HCT116 (cell line): ENCODE measurements around the gene UBE2M. TPM values are rescaled to one million over a fixed set of nuclear protein-coding genes. Genes with fewer than 3 reads are reported as not detected.

Source experiments
- ATAC-seq: fragments of 200-7000 bp; cut with Tn5 transposase; 2 replicates; pipeline ENCODE4 v1.9.1; 2020; ENCODE audit warnings: mild to moderate bottlenecking, moderate library complexity
- BruUV-seq: library from RNA; stranded (reverse); fragments of 400-500 nt; replicated peaks from 2 replicates; lab custom pipeline; 2021; lab: Mats Ljungman, UMichigan
- CTCF ChIA-PET: fragments of 300-600 bp; sonication (Branson Sonifier 250); formaldehyde crosslinking; loops from one replicate; lab custom pipeline; 2021; ENCODE audit warnings: antibody characterized with exemption; lab: Charles Lee
- POLR2A ChIA-PET: fragments of 300-600, 350-600 bp; sonication (Branson Sonifier 250); formaldehyde crosslinking; loops from one replicate; lab custom pipeline; 2021; ENCODE audit warnings: antibody characterized with exemption; lab: Charles Lee
- RAD21 ChIA-PET, 2 experiments: fragments of 300-600 bp; sonication (Branson Sonifier 250); formaldehyde crosslinking; loops; one replicate each; lab custom pipeline; 2023; ENCODE audit warnings: low total read pairs in 2 of 2; ENCODE audit not compliant: uncharacterized antibody in 2 of 2, unreplicated experiment in 2 of 2, low non-redundant PET in 1 of 2; lab: Charles Lee
- DNase-seq: peaks from one replicate; pipeline ENCODE4 v3.0.0-alpha.2; 2010; ENCODE audit warnings: low read depth, low spot score
- H2AFZ ChIP-seq: fragments of 200-600 bp; shearing (Covaris generic), sonication (generic); 2 replicates; pipeline ENCODE4 v1.6.1; 2017; ENCODE audit warnings: low read depth, mixed run types, mixed read lengths, antibody characterized with exemption, low read length; ENCODE audit not compliant: poor library complexity, severe bottlenecking
- H3K27ac ChIP-seq: 2 replicates; pipeline ENCODE4 v1.5.1; 2012; ENCODE audit warnings: low read depth, low read length
- H3K27me3 ChIP-seq: fragments of 200-600 bp; sonication (generic); 2 replicates; pipeline ENCODE4 v1.6.1; 2016; ENCODE audit warnings: mixed run types, low read length, mixed read lengths; ENCODE audit not compliant: insufficient read depth
- H3K36me3 ChIP-seq, 2 experiments: fragments of 200-500 bp in 1 of 2; fragments of 200-600 bp in 1 of 2; sonication (Bioruptor generic) in 1 of 2; sonication (generic) in 1 of 2; 2 replicates each; pipeline versions ENCODE4 v1.5.1 to v1.6.1; 2014 to 2016; ENCODE audit warnings: low read length in 2 of 2, inconsistent platforms in 1 of 2, mixed read lengths in 1 of 2, mixed run types in 1 of 2; ENCODE audit not compliant: insufficient read depth in 2 of 2, control insufficient read depth in 1 of 2
- H3K4me1 ChIP-seq, 2 experiments: fragments of 200-600 bp in 1 of 2; sonication (generic) in 1 of 2; 2 replicates each; pipeline versions ENCODE4 v1.5.1 to v1.6.1; 2012 to 2017; ENCODE audit warnings: low read length in 2 of 2, inconsistent platforms in 1 of 2, mild to moderate bottlenecking in 1 of 2, mixed read lengths in 1 of 2, mixed run types in 1 of 2, moderate library complexity in 1 of 2; ENCODE audit not compliant: insufficient read depth in 2 of 2, control insufficient read depth in 1 of 2
- H3K4me2 ChIP-seq: fragments of 200-600 bp; sonication (generic); 2 replicates; pipeline ENCODE4 v1.6.1; 2017; ENCODE audit warnings: mixed run types, low read length, mixed read lengths
- H3K4me3 ChIP-seq, 2 experiments: fragments of 200-600 bp in 1 of 2; sonication (generic) in 1 of 2; replicated peaks in 1 of 2; 2 replicates each; pipeline ENCODE4 v1.5.1; 2011 to 2016; ENCODE audit warnings: low read length in 2 of 2, control low read depth in 1 of 2, low read depth in 1 of 2, mild to moderate bottlenecking in 1 of 2, mixed read lengths in 1 of 2, mixed run types in 1 of 2
- H3K79me2 ChIP-seq: fragments of 200-600 bp; sonication (generic); 2 replicates; pipeline ENCODE4 v1.6.1; 2017; ENCODE audit warnings: mild to moderate bottlenecking, mixed run types, low read length, moderate library complexity, mixed read lengths; ENCODE audit not compliant: insufficient read depth
- H3K9ac ChIP-seq: fragments of 200-600 bp; sonication (generic); 2 replicates; pipeline ENCODE4 v1.6.1; 2016; ENCODE audit warnings: low read length, mixed read lengths
- H3K9me2 ChIP-seq: fragments of 200-600 bp; sonication (generic), shearing (Covaris generic); 2 replicates; pipeline ENCODE4 v1.6.1; 2017; ENCODE audit warnings: mixed run types, mild to moderate bottlenecking, moderate library complexity; ENCODE audit not compliant: insufficient read depth
- H3K9me3 ChIP-seq, 2 experiments: fragments of 200-500 bp in 1 of 2; fragments of 200-600 bp in 1 of 2; sonication (Bioruptor generic) in 1 of 2; sonication (generic) in 1 of 2; 2 replicates each; pipeline ENCODE4 v1.6.1; 2014 to 2017; ENCODE audit warnings: low read length in 2 of 2, mixed read lengths in 2 of 2, inconsistent platforms in 1 of 2, low read depth in 1 of 2, mild to moderate bottlenecking in 1 of 2, mixed run types in 1 of 2, moderate library complexity in 1 of 2; ENCODE audit not compliant: control insufficient read depth in 1 of 2, insufficient read depth in 1 of 2
- H4K20me1 ChIP-seq: fragments of 200-600 bp; sonication (generic), shearing (Covaris generic); 2 replicates; pipeline ENCODE4 v1.6.1; 2017; ENCODE audit warnings: mixed run types, mild to moderate bottlenecking, moderate library complexity; ENCODE audit not compliant: insufficient read depth
- CTCF ChIP-seq, 3 experiments: fragments of 200-600 bp in 1 of 3; sonication (generic) in 1 of 3; IDR thresholded peaks in 2 of 3; conservative IDR thresholded peaks in 1 of 3; 2 replicates each; pipeline ENCODE4 v1.5.1; 2012 to 2017; ENCODE audit warnings: low read depth in 2 of 3, low read length in 2 of 3, antibody characterized with exemption in 1 of 3, borderline replicate concordance in 1 of 3, control low read depth in 1 of 3, mild to moderate bottlenecking in 1 of 3, mixed read lengths in 1 of 3, mixed run types in 1 of 3, moderate library complexity in 1 of 3; ENCODE audit not compliant: insufficient read depth in 1 of 3
- EGR1 ChIP-seq: IDR thresholded peaks from 2 replicates; pipeline ENCODE4 v1.6.1; 2012; ENCODE audit warnings: low read depth
- EZH2 ChIP-seq: fragments of 200-600 bp; sonication (generic); IDR thresholded peaks from 2 replicates; pipeline ENCODE4 v1.6.1; 2017; ENCODE audit warnings: antibody characterized with exemption, mixed run types
- JUND ChIP-seq: IDR thresholded peaks from 2 replicates; pipeline ENCODE4 v1.6.1; 2012
- MAX ChIP-seq: IDR thresholded peaks from 2 replicates; pipeline ENCODE4 v1.6.1; 2012
- POLR2AphosphoS5 ChIP-seq: IDR thresholded peaks from 2 replicates; pipeline ENCODE4 v1.6.1; 2011; ENCODE audit warnings: mild to moderate bottlenecking, low read depth, low read length, moderate library complexity
- SIN3A ChIP-seq: IDR thresholded peaks from 2 replicates; pipeline ENCODE4 v1.6.1; 2012; ENCODE audit warnings: low read depth
- TCF7L2 ChIP-seq: IDR thresholded peaks from 2 replicates; pipeline ENCODE4 v1.7.0; 2011; ENCODE audit warnings: borderline replicate concordance, inconsistent platforms; ENCODE audit not compliant: insufficient read depth, insufficient read length; ENCODE audit errors: extremely low read depth
- intact Hi-C: fragments of 100-400 bp; cut with micrococcal nuclease; formaldehyde crosslinking; loops from 2 replicates; pipeline ENCODE4 v1.10.0; 2022
- total RNA-seq: library from RNA; stranded (reverse); gene quantifications from one replicate; pipeline ENCODE4 v1.2.1, GENCODE V29; 2021; ENCODE audit not compliant: unreplicated experiment

UBE2M gene
- total RNA-seq, 1 experiment from 2014 or later = 120 TPM

GRCh38 chr19:58550362-58551122 lies 7.9 kb downstream of the UBE2M start:
- Histone ChIP-seq H3K9ac (no peak overlapping the region), H4K20me1 (peaks cover 25% of the 10 kb centered on the region; the same call in 1 of the 2 replicates), H3K27me3 (no peaks in the 10 kb centered on the region), H3K4me1 (peaks cover 19 to 29% of the 10 kb centered on the region in 2 experiments; a peak in 3 of 4 replicates), H3K36me3 (peaks cover 52 to 64% of the 10 kb centered on the region in 2 experiments; a peak in 3 of 4 replicates), H3K4me3 (no peak overlapping the region), H2AFZ (no peak overlapping the region), H3K27ac (no peak overlapping the region), H3K9me2 (no peaks in the 10 kb centered on the region), H3K9me3 (no peaks in the 10 kb centered on the region), H3K4me2 (no peak overlapping the region), H3K79me2 (peaks cover 76% of the 10 kb centered on the region)
- RAD21 ChIA-PET = no interaction called here
- BruUV-seq = no TSS peak
- POLR2A ChIA-PET = interaction anchor here (0.8 kb wide), 1 partner anchor 9 kb away, joined by 3 read pairs; no protein-coding TSS in a partner anchor
- intact Hi-C loops = no loop called here
- peak; percentile 23; the same call in 1 of the 2 replicates for TF ChIP-seq POLR2AphosphoS5
- no peak for TF ChIP-seq TCF7L2
- DNase-seq = no peak
- no peak for ATAC-seq
- CTCF ChIA-PET = interaction anchor here (1.2 kb wide), 1 partner anchor 31 kb away, joined by 3 read pairs; the partner anchor contains the start of gene ZBTB45

- ATAC-seq (no peak), DNase-seq (no peak)
- ChIA-PET POLR2A (interaction anchor here (0.8 kb wide), 1 partner anchor 10 kb away, joined by 3 read pairs; no protein-coding TSS in a partner anchor), CTCF (no interaction called here), RAD21 (no interaction called here)
- no peaks in the 10 kb centered on the region for H3K9me3 ChIP-seq
- H3K9me2 ChIP-seq = no peaks in the 10 kb centered on the region
- intact Hi-C loops = no loop called here
- no peak overlapping the region for H3K9ac ChIP-seq
- TF ChIP-seq CTCF (IDR thresholded peaks at IDR 0.05 in 2 of 3, conservative IDR thresholded peaks at IDR 0.05 in 1 of 3; ENCODE audit: borderline replicate concordance in 1 of 3, insufficient read depth in 1 of 3, low read depth in 2 of 3, low read length in 2 of 3) (no peak), MAX (no peak), EGR1 (no peak), SIN3A (no peak), JUND (no peak), EZH2 (no peak)
- H3K4me1 ChIP-seq = peaks cover 19 to 27% of the 10 kb centered on the region in 2 experiments; a peak in 3 of 4 replicates
- H3K27me3 ChIP-seq = no peaks in the 10 kb centered on the region
- peaks cover 83% of the 10 kb centered on the region for H3K79me2 ChIP-seq
- peaks cover 32% of the 10 kb centered on the region; the same call in 1 of the 2 replicates for H4K20me1 ChIP-seq
- peaks cover 52 to 65% of the 10 kb centered on the region in 2 experiments; a peak in 3 of 4 replicates for H3K36me3 ChIP-seq
- no peak overlapping the region for H3K4me2 ChIP-seq
- H2AFZ ChIP-seq = no peak overlapping the region
- H3K27ac ChIP-seq = peak overlapping the region; percentile 10; the same call in 1 of the 2 replicates
- no peak overlapping the region for H3K4me3 ChIP-seq
- BruUV-seq = no TSS peak
Observed at GRCh38 chr19:58549664-58550361, 8.6 kb downstream of the UBE2M start.
